Panc1 (cell line): ENCODE data around the gene AOAH. TPM values are rescaled to one million over a fixed set of nuclear protein-coding genes. Genes with fewer than 3 reads are reported as not detected.

Source experiments
- ATAC-seq: fragments of 200-7000 bp; cut with Tn5 transposase; 2 replicates; pipeline ENCODE4 v1.9.1; 2020; ENCODE audit warnings: mild to moderate bottlenecking, moderate library complexity
- BruUV-seq: library from RNA; stranded (reverse); fragments of 400-500 nt; replicated peaks from 2 replicates; lab custom pipeline; 2021; lab: Mats Ljungman, UMichigan
- CTCF ChIA-PET: fragments of 300-600 bp; sonication (Branson Sonifier 250); formaldehyde crosslinking; loops from one replicate; lab custom pipeline; 2022; ENCODE audit warnings: antibody characterized with exemption; lab: Charles Lee
- POLR2A ChIA-PET: fragments of 300-600 bp; sonication (Branson Sonifier 250); formaldehyde crosslinking; loops from one replicate; lab custom pipeline; 2022; ENCODE audit warnings: antibody characterized with exemption; lab: Charles Lee
- DNase-seq: peaks from one replicate; pipeline ENCODE4 v3.0.0-alpha.2; 2010; ENCODE audit warnings: low read depth, low spot score
- H3K27ac ChIP-seq: 2 replicates; pipeline ENCODE4 v1.5.1; 2011; ENCODE audit warnings: mild to moderate bottlenecking, low read length, inconsistent platforms
- H3K27me3 ChIP-seq: fragments of 200-500 bp; sonication (Bioruptor generic); 2 replicates; pipeline ENCODE4 v1.6.0; 2014; ENCODE audit warnings: low read length, inconsistent platforms; ENCODE audit not compliant: control insufficient read depth, insufficient read depth
- H3K36me3 ChIP-seq: fragments of 200-500 bp; sonication (Bioruptor generic); 2 replicates; pipeline ENCODE4 v1.5.1; 2014; ENCODE audit warnings: inconsistent platforms, mild to moderate bottlenecking, low read length, moderate library complexity; ENCODE audit not compliant: control insufficient read depth, insufficient read depth
- H3K4me1 ChIP-seq: 2 replicates; pipeline ENCODE4 v1.5.1; 2011; ENCODE audit warnings: inconsistent platforms, mild to moderate bottlenecking, low read length, moderate library complexity; ENCODE audit not compliant: control insufficient read depth, insufficient read depth
- H3K4me3 ChIP-seq, 2 experiments: 2 replicates each; pipeline ENCODE4 v1.5.1; 2011 to 2012; ENCODE audit warnings: low read depth in 2 of 2, low read length in 2 of 2, mild to moderate bottlenecking in 2 of 2, inconsistent platforms in 1 of 2, moderate library complexity in 1 of 2
- H3K9me3 ChIP-seq: fragments of 200-500 bp; sonication (Bioruptor generic); 2 replicates; pipeline ENCODE4 v1.5.1; 2014; ENCODE audit warnings: low read depth, mild to moderate bottlenecking, inconsistent platforms, low read length, moderate library complexity; ENCODE audit not compliant: control insufficient read depth, insufficient read depth
- CTCF ChIP-seq: fragments of 450-650 bp; IDR thresholded peaks from 2 replicates; pipeline ENCODE4 v1.5.1; 2017; ENCODE audit warnings: mild to moderate bottlenecking
- POLR2AphosphoS5 ChIP-seq: IDR thresholded peaks from 2 replicates; pipeline ENCODE4 v1.6.1; 2012; ENCODE audit warnings: mild to moderate bottlenecking, low read depth, low read length, moderate library complexity
- SIN3A ChIP-seq: IDR thresholded peaks from 2 replicates; pipeline ENCODE4 v1.6.1; 2012; ENCODE audit warnings: low read depth, mild to moderate bottlenecking, low read length, moderate library complexity, borderline replicate concordance; ENCODE audit not compliant: insufficient read depth
- TCF7L2 ChIP-seq: IDR thresholded peaks from 2 replicates; pipeline ENCODE4 v1.6.1; 2011; ENCODE audit warnings: mild to moderate bottlenecking, low read depth, low read length, inconsistent platforms
- in situ Hi-C: cut with HindIII; loops from 2 replicates; pipeline ENCODE4 v1.10.0; 2016; ENCODE audit warnings: low sequenced_read_pairs, low pct_unique_long_range_greater_than_20kb
- intact Hi-C: fragments of 100-400 bp; cut with micrococcal nuclease; formaldehyde crosslinking; loops from one replicate; pipeline ENCODE4 v1.10.0; 2022; ENCODE audit not compliant: unreplicated experiment
- total RNA-seq: library from RNA; stranded (reverse); gene quantifications from one replicate; pipeline ENCODE4 v1.2.1, GENCODE V29; 2021; ENCODE audit not compliant: unreplicated experiment
- TF ChIP-seq, protein P1 (sequence below), 2 experiments: IDR thresholded peaks; 2 replicates each; pipeline ENCODE4 v1.6.1; 2011 to 2012; ENCODE audit warnings: low read depth in 2 of 2, control low read depth in 1 of 2, low read length in 1 of 2, mild to moderate bottlenecking in 1 of 2, moderate library complexity in 1 of 2; ENCODE audit not compliant: insufficient read depth in 1 of 2

Gene AOAH
- total RNA-seq, 1 experiment from 2014 or later: 0.31 TPM

- no peaks in the 10 kb centered on the region for H3K36me3 ChIP-seq
- no peaks in the 10 kb centered on the region for H3K9me3 ChIP-seq
- no peak overlapping the region for H3K27ac ChIP-seq
- no peaks in the 10 kb centered on the region for H3K4me1 ChIP-seq
- TF ChIP-seq POLR2AphosphoS5: no peak
- TF ChIP-seq TCF7L2: no peak
- TF ChIP-seq, protein P1, sequence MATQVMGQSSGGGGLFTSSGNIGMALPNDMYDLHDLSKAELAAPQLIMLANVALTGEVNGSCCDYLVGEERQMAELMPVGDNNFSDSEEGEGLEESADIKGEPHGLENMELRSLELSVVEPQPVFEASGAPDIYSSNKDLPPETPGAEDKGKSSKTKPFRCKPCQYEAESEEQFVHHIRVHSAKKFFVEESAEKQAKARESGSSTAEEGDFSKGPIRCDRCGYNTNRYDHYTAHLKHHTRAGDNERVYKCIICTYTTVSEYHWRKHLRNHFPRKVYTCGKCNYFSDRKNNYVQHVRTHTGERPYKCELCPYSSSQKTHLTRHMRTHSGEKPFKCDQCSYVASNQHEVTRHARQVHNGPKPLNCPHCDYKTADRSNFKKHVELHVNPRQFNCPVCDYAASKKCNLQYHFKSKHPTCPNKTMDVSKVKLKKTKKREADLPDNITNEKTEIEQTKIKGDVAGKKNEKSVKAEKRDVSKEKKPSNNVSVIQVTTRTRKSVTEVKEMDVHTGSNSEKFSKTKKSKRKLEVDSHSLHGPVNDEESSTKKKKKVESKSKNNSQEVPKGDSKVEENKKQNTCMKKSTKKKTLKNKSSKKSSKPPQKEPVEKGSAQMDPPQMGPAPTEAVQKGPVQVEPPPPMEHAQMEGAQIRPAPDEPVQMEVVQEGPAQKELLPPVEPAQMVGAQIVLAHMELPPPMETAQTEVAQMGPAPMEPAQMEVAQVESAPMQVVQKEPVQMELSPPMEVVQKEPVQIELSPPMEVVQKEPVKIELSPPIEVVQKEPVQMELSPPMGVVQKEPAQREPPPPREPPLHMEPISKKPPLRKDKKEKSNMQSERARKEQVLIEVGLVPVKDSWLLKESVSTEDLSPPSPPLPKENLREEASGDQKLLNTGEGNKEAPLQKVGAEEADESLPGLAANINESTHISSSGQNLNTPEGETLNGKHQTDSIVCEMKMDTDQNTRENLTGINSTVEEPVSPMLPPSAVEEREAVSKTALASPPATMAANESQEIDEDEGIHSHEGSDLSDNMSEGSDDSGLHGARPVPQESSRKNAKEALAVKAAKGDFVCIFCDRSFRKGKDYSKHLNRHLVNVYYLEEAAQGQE (IDR thresholded peaks at IDR 0.05; ENCODE audit: insufficient read depth in 1 of 2, low read depth in 2 of 2, low read length in 1 of 2): no peak
- no peak for TF ChIP-seq CTCF
- TF ChIP-seq SIN3A: no peak
- H3K27me3 ChIP-seq: no peaks in the 10 kb centered on the region
- CTCF ChIA-PET: no interaction called here
- no peak for DNase-seq
- BruUV-seq: no TSS peak
- POLR2A ChIA-PET: no interaction called here
- H3K4me3 ChIP-seq: no peak overlapping the region
- intact Hi-C loops (no loop called here), in situ Hi-C loops (no loop called here)
- no peak for ATAC-seq
Measured at GRCh38 chr7:36690514-36691187, 33.6 kb downstream of the AOAH start.

DNA sequence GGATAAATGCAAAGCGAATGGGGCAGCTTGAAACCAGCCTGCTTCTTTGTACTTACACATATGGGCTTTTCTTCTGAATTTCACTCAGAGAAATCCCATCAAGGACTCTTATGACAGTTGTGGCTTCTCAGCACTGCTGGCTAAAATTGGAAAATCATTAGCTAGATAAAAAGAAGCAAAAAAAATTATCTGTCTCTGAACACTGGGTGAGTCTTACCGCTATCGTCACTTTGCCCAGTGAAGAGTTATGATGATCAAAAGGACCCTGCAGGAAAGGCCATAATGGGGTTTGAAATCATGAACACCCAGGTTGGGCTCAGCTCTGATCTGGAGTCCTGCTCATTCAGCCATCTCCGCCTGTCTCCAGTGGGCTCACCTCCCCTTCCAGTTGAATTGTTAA lies 34.3 kb downstream of the AOAH start:
- no peaks in the 10 kb centered on the region for H3K9me3 ChIP-seq
- BruUV-seq: no TSS peak
- ATAC-seq (no peak), DNase-seq (no peak)
- H3K27me3 ChIP-seq: no peaks in the 10 kb centered on the region
- in situ Hi-C loops: no loop called here
- no peak overlapping the region for H3K4me3 ChIP-seq
- POLR2A ChIA-PET: no interaction called here
- TF ChIP-seq TCF7L2: no peak
- TF ChIP-seq, protein P1 (IDR thresholded peaks at IDR 0.05; ENCODE audit: insufficient read depth in 1 of 2, low read depth in 2 of 2, low read length in 1 of 2): no peak
- no peak for TF ChIP-seq POLR2AphosphoS5
- no peak for TF ChIP-seq CTCF
- TF ChIP-seq SIN3A: no peak
- CTCF ChIA-PET: no interaction called here
- H3K27ac ChIP-seq: no peak overlapping the region
- H3K36me3 ChIP-seq: no peaks in the 10 kb centered on the region
- H3K4me1 ChIP-seq: no peaks in the 10 kb centered on the region
- intact Hi-C loops: no loop called here
